ENCODE results near the gene CHD1.
A peak's percentile ranks its signal among the peaks of the same experiment; 100 is the strongest.

CHD1 gene

DNA sequence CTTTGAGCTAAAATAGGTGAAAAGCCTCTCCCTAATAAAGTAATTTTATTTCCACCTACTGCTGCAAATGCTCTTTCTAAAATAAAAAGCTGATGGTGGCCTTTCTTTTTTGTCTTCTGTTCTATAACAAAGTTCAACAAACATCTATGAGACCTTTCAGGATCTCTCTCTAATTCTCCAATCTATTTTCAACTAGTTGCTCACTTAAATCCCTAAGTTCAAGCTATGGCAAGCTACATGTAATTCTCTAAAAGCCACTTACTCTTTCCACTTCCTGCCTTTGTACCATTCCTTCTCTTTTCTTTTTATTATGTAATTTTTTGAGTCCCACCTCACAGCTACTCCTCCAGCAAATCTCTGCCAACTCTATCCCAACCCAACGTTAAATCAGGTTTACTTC, 20.9 kb downstream of the CHD1 start:
- H3K27ac ChIP-seq: no peak overlapping the region
- TF ChIP-seq, protein P1, sequence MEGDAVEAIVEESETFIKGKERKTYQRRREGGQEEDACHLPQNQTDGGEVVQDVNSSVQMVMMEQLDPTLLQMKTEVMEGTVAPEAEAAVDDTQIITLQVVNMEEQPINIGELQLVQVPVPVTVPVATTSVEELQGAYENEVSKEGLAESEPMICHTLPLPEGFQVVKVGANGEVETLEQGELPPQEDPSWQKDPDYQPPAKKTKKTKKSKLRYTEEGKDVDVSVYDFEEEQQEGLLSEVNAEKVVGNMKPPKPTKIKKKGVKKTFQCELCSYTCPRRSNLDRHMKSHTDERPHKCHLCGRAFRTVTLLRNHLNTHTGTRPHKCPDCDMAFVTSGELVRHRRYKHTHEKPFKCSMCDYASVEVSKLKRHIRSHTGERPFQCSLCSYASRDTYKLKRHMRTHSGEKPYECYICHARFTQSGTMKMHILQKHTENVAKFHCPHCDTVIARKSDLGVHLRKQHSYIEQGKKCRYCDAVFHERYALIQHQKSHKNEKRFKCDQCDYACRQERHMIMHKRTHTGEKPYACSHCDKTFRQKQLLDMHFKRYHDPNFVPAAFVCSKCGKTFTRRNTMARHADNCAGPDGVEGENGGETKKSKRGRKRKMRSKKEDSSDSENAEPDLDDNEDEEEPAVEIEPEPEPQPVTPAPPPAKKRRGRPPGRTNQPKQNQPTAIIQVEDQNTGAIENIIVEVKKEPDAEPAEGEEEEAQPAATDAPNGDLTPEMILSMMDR (conservative IDR thresholded peaks at IDR 0.05): no peak

DNA sequence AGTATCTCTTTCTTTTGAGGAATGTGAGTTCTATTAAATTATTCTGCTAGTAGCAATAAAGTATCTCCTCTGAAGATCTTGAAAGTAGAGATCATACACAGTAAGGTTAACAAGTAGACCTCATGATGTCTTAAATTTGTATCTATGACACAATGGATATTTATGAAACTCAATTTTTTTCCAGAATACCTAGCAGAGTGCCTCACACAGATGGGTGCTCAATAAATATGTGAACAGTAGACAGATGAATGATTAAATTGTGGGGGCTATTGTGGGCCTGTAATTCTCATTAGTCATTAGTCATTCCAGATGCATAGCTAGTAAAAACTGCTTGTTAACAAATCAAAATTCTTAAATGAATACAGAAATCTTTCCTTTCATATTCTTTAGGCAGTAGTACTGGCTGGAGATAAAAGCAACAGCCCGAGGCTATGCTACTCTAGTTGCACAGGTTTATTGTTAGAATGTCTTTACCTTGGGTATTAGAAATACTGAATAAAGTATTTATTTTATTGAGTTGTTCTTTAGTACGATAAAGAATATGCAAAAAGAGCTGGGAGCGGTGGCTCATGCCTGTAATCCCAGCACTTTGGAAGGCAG, 22.0 kb downstream of the CHD1 start:
- TF ChIP-seq, protein P1 (conservative IDR thresholded peaks at IDR 0.05): no peak
- H3K27ac ChIP-seq: no peak overlapping the region

DNA sequence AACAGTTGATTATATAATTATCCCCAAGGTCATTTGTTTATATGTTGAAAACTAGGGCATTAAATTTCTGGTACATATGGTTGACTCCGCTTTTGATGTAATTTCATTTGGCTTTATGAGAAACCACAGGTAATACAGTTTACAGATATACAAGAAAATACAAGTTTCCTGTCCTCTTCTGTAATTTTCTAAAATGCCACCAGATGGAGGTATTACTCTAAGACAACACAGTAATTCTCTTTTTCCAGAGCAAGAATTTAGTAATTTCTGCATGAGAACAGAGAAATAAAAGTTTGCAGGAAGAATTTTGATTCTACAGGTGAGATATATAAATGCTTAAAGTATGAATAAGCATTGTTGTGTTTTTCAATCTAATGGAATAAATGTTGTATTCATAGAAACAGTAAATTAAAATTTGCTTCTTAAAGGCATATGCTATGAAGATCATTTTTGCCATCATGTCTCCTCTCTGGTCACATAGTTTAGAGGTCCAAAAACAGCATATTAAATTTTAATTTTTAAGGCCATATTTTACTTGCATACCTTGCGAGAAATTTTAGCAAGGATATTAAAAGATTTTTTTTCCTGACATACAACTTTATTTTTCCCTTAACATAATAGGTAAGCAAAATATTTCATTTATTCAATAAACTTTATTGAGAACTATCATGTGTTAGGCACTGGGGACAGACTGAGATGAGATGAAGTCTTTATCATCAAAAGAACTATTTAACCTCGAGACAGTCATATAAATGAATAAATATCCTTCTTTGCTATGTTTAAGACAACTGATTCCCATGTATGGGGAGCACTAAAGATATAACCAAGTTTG, 22.7 kb downstream of the CHD1 start:
- TF ChIP-seq, protein P1 (conservative IDR thresholded peaks at IDR 0.05): peak; percentile 90
- H3K27ac ChIP-seq: no peak overlapping the region

DNA sequence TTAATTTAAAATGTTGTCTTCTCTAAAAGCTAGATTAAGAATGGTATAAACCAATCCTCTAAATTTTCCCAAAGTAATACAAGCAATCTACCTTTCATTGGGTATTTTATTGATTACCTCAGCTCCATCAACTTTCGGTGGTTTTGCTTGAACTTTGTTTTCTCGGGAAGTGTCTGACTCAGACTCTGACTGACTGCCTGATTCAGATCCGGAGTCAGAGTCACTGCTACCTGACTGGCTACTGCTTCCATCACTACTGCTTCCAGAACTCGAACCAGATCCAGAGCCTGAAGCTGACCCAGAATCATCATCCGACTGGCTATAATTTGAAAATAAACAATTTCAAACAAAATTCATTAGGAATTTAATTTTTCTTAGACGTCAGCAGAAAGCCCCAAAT, 24.0 kb downstream of the CHD1 start:
- TF ChIP-seq, protein P1 (conservative IDR thresholded peaks at IDR 0.05): no peak
- H3K27ac ChIP-seq: no peak overlapping the region

DNA sequence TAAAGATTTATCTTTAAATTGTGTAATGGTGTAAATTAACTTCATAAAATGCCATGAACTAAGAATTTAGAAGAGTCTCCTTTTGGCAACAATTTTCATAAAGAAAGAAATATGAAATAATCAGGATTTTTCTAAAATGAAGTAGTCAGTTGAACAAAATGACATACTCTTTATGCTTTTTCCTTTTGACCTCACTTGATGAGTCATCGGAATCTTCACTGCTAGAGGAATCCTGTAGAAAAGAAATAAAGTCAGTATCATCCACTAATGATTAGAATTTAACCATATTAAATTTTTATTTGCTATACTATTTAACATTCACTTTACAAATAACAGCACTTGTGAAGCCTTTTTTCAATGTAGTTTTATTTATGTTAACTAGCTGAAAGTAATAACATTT, 26.1 kb downstream of the CHD1 start:
- no peak overlapping the region for H3K27ac ChIP-seq
- TF ChIP-seq, protein P1 (conservative IDR thresholded peaks at IDR 0.05): no peak

DNA sequence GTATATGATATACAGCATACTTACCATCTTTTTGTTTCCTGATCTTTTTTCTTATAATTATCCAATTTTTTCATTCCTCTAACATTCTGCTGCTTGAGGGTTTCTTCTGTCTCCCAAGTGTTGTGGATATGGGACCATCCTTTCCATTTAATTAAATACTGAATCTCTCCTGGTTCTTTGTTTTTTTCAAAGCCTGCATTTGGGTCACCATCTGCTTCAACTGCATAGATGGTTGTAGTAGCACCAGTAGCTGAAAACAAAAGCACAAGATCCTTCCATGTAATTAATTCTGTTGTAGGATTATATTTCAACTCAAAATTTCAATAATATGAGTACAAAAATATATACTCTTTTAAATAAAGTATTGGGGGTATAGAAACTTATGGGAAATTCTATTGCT, 29.4 kb downstream of the CHD1 start:
- no peak overlapping the region for H3K27ac ChIP-seq
- TF ChIP-seq, protein P1 (conservative IDR thresholded peaks at IDR 0.05): no peak

DNA sequence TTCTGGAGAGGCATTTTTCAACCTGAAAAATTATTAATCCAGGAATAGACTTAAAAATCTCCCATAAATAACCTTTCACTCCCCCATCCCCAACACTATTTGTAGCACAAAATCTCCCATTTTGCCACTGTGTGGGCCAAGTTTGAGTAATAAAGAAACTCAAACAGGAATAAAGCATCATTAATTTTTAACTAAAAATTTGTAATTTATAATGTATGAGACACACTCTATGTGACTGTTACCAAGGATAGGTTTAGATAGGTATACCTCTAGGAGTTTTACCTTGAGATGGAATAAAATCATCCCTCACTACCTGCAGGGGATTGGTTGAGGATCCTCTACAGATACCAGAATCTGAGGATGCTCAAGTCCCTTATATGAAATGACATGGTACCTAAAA, 30.1 kb downstream of the CHD1 start:
- TF ChIP-seq, protein P1 (conservative IDR thresholded peaks at IDR 0.05): no peak

More for the DNA sequence above, 30.1 kb downstream of the CHD1 start:
- no peak overlapping the region for H3K27ac ChIP-seq

Measured in VCaP (cell line).